GM12801 (cell line): ENCODE data around the gene MCM10.

ENCODE experiments used
- TF ChIP-seq, protein P1 (sequence below): IDR thresholded peaks from one replicate; pipeline ENCODE4 v1.5.1; 2011; ENCODE audit warnings: control low read depth; ENCODE audit not compliant: insufficient read length; ENCODE audit errors: extremely low read depth

Gene MCM10

DNA sequence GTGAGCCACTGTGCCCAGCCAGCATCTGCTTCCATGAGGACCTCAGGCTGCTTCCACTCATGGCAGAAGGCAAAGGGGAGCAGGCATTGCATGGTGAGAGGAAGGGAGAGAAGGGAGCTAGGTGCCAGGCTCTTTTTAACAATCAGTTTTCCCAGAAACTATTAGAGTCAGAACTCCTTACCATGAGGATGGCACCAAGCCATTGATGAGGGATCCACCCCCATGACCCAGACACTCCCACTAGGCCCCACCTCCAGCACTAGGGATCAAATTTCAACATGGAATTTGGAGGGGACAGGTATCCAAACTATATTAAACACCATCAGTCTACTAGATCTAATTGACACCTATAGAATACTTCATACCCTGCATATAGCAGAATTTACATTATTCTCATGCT lies 14.2 kb upstream of the MCM10 start:
- TF ChIP-seq, protein P1, sequence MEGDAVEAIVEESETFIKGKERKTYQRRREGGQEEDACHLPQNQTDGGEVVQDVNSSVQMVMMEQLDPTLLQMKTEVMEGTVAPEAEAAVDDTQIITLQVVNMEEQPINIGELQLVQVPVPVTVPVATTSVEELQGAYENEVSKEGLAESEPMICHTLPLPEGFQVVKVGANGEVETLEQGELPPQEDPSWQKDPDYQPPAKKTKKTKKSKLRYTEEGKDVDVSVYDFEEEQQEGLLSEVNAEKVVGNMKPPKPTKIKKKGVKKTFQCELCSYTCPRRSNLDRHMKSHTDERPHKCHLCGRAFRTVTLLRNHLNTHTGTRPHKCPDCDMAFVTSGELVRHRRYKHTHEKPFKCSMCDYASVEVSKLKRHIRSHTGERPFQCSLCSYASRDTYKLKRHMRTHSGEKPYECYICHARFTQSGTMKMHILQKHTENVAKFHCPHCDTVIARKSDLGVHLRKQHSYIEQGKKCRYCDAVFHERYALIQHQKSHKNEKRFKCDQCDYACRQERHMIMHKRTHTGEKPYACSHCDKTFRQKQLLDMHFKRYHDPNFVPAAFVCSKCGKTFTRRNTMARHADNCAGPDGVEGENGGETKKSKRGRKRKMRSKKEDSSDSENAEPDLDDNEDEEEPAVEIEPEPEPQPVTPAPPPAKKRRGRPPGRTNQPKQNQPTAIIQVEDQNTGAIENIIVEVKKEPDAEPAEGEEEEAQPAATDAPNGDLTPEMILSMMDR: no peak

DNA sequence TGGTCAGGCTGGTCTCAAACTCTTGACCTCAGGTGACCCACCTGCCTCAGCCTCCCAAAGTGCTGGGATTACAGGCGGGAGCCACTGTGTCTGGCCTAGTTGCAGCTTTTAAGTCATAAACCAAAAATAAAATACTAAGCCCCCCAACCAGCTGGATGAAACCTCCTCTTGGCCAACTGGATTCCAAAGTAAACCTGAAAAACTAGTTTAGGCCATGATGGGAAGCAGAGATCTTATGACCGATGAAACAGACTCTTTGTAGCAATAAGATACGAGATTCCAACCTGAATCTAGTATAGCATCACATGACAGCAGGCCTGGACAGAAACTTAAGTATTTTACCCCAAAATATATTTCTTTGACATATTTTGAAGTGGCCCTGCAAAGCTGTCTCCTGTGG lies 9.1 kb upstream of the MCM10 start:
- TF ChIP-seq, protein P1: no peak

DNA sequence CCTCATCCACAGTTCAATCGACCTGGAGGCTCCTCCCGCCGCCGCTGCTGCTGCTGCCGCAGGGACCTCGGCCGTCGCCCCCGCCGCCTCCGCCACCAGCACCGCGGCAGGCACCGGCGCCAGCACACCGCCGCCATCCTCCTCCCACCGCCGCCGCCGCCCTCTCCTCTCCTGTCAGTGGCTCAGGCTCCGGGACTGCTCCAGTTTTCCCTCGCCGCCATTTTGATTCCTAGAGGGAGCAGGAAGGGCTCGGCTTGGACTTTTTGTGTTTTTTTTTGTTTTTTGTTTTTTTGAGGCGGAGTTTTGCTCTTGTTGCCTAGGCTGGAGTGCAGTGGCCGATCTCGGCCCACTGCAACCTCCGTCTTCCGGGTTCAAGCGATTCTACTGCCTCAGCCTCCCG lies 3.0 kb upstream of the MCM10 start:
- TF ChIP-seq, protein P1: no peak

DNA sequence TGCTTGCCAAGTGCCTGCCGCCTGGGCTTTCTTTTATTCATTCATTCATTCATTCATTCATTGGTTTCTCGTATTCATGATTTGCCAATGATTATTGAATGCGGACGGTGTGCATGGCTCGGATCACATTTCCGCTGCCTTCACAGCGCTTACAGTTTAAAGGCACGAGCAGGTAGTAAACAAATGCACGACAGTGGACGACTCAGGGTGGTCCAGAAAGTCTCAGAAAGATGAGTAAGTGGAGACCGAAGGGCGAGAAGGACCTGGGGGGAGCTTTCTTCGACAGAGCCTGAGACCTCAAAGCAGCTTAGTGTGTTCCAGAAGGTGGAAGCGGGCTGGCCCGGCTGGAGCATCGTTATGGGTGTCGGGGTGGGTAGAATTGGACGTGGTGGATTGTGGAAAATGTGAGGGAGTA lies 506 bp downstream of the MCM10 start:
- TF ChIP-seq, protein P1: no peak

DNA sequence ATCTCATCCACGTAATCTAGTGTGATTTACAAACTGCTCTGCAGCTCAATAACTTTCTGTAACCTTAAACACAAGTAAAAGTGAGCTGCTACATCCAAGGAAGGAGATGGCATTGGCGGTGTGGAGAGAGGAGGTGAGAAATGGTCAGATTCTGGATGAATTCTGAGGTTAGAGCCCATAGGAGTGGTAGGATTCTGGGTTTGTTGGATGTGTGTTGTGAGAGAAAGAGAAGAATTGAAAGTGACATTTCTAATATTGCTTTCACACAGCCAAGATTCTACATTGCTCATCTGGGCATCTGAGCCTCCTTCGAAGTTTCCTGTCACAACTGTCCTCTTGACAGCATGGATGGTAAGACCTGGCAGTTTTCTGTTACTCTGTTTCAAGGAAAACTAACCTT lies 2.5 kb downstream of the MCM10 start:
- TF ChIP-seq, protein P1: no peak

DNA sequence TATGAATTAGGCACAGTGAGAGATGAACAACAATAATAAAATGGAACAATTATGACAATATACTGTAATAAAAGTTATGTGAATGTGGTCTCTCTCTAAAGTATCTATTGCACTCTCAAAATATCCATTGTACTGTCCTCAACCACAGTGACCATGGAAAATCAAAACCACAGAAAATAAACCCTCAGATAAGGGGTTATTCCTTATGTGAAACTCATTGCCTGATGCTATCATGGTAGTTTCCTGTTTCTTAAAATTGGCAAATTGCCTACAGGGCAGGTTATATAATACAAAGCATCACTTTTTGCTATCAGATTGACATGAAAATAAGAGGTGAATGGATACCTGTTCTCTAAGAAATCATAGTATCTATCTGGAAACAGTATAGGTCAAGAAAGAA lies 3.8 kb downstream of the MCM10 start:
- TF ChIP-seq, protein P1: no peak

DNA sequence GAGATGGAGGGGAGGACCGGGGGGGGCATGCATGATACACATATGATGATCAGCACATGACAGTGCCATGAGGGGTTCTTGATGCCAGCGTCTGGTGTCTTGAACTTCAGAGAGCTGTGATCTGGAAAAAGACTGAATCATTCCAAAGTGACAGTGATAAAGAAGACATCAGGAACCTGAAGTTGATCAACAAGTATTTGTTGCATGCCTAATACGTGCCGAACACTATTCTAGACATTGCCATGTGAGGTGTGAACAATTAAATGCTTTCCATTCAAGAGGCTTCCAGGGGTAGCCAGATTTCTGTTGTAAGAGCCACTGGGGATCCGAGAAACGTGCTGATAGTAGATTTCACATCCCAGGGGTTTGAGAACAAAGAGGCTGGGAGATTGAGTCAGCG lies 6.2 kb downstream of the MCM10 start:
- TF ChIP-seq, protein P1: no peak

DNA sequence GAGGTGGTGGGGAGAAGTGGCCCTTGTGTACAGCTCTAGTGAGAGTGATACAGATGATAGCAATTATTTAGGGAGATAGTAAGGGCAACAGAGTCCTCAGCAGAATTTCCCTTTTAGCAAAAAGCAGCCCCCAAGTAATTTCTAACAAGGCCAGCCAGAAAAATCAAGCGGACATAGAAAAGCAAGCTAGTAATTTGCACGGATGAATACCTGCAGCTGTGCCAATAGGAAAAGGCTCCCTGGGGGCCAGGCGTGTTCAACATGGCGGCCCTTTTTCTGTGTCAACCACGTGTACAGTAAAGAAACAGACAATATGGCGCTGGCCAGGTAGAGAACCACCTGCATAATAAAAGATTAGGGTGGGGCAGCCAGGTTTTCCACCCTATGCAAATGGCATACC lies 7.4 kb downstream of the MCM10 start:
- TF ChIP-seq, protein P1: no peak
